ENCODE results near the gene CUL2.
"Not testable (repeated sequence)": the region's sequence is repeated elsewhere in the genome, so short reads cannot be mapped to it uniquely, and the experiment has no call there.

Gene CUL2

DNA sequence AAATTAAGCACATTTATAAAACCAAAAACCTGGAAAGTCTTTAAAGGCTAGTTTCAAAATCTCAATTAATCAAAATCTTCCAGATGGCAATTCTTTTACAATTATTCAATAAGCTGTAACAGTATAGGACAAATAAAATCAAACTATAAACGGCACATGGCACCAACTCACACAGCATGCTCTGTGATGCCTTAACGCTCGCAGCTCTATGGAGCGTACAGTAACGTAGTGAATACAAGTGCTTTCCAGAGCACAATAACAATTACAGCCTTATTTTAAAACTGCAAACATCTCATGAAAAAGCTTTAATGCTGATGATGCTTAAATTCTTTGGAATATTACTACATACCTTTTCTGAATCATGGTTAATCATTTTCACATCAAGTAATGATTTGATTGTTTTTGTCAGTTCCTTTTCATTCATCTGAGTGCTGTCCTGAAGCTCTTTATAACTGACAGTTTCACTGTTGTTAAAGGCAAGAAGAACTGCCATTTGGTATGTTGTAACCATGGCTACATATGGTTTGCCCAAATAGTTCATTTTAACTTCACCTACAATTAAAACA, 74.2 kb downstream of the CUL2 start:
- no peak for DNase-seq

GRCh38 chr10:35012781-35013180, 77.4 kb downstream of the CUL2 start:
- no peak for DNase-seq

DNA sequence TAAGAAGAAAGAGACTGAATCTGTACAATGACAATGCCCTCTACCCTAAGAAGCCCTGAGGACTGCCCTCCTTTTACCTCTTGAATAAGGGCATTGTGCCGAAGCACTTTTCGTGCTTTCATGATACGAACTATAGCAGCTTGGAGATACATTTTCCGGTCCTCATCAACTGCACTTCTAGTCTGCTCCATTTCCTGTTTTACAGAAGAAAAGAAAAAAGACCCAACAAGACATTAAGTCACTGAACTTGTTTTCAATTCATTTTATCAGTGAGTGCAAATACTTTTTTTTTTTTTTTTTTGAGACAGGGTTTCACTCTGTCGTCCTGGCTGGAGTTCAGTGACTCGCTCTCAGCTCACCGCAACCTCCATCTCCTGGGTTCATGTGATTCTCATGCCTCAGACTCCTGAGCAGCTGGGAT, 78.4 kb downstream of the CUL2 start:
- no peak for DNase-seq

- no peak for DNase-seq
Measured at GRCh38 chr10:35007858-35008301, 82.3 kb downstream of the CUL2 start.

- no peak for DNase-seq
Measured at GRCh38 chr10:35006836-35007235, 83.3 kb downstream of the CUL2 start.

GRCh38 chr10:35005868-35006267, 84.3 kb downstream of the CUL2 start:
- no peak for DNase-seq

- no peak for DNase-seq
Measured at GRCh38 chr10:35004651-35005050, 85.5 kb downstream of the CUL2 start.

- no peak for DNase-seq
Measured at GRCh38 chr10:35003906-35004305, 86.2 kb downstream of the CUL2 start.

- DNase-seq: no peak
Measured at GRCh38 chr10:35000936-35001335, 89.2 kb downstream of the CUL2 start.

- no peak for DNase-seq
Measured at GRCh38 chr10:34999532-34999931, 90.6 kb downstream of the CUL2 start.

DNA sequence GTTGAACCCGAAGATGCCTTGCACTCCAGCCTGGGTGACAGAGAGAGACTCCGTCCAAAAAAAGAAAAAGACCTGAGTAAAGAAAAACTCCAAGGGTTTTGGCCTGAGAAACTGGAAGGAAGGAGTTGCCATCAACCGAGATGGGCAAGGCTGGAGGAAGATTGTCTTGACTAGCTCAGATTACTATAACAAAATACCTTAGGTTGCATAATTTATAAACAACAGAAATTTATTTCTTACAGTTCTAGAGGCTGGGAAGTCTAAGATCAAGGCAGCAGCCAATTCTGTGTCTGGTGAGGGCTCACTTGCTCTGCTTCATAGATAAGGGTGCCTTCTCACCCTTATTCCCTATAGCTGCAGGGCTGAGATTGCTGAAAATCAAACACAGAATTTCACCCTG, 91.2 kb downstream of the CUL2 start:
- DNase-seq: no peak

- no peak for DNase-seq
Measured at GRCh38 chr10:34996843-34997242, 93.3 kb downstream of the CUL2 start.

DNA sequence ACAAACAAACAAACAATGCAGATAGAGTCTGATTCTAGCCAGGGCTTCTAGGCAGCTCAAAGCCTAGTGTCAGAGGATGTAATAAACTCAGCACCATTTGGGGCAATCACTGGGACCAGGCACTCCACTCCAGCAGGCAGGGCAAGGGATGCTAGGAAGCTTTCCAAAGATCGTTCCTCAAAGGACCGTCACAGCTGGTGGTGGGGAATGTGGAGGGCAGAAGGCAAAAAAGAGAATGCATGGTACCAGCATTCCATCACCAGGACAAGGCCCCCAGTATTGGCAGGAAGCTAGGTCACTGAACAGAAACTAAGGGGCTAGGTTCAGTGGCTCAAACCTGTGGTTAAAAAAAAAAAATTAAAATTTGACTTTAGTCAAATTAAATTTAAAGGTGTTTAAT, 94.2 kb downstream of the CUL2 start:
- no peak for DNase-seq

GRCh38 chr10:34994565-34995142, 95.5 kb downstream of the CUL2 start:
- DNase-seq: peak; percentile 69

DNA sequence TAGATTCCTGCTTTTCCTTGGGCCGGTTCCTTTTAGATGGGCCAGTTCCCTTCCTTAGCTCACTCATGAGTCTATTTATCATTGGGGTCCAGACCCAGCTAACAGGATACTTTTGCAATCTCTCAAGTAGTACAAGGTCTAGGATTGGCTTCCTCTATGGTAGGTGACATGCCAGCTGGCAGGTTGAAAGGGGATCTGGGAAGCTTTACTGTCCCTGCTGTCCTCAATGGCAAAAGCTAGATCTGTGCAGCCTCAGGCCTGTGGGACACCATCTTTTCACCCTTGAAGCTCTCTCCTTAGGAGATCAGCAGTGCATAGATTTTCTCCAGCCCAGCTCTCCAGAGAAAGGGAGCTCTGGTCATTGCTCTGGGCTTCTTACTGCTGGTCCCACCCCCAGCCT, 96.4 kb downstream of the CUL2 start:
- no peak for DNase-seq

DNA sequence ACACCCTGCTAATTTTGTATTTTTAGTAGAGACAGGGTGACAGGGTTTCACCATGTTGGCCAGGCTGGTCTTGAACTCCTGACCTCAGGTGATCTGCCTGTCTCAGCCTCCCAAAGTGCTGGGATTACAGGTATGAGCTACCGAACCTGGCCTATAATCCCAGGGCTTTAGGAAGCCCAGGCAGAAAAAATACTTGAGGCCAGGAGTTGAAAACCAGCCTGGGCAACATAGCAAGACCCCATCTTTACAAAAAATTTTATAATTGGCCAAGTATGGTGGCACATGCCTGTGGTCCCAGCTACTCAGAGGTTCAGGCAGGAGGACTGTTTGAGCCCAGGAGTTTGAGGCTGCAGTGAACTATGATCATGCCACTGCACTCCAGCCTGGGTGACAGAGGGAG, 99.0 kb downstream of the CUL2 start:
- DNase-seq: not testable (repeated sequence)

GRCh38 chr10:34988397-34989067, 101.6 kb downstream of the CUL2 start:
- DNase-seq: no peak

- peak; percentile 8 for DNase-seq
Measured at GRCh38 chr10:34985823-34986222, 104.3 kb downstream of the CUL2 start.

DNA sequence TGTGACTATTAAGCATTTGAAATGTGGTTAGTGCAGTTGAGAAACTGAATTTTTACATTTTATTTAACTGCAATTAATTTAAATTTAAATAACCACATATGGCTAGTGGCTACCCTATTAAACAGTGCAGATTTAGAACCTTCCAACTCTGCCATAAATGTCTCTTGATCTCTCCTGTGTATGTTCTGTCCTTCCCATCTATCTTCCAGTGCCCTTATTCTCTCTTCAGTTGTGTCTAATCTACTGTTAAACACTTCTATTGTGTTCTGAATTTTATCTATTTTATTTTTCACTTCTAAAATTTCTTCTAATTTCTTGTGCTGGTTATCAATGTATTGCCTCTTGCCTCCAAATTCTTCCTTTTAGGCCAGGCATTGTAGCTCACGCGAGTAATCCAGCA, 105.0 kb downstream of the CUL2 start:
- no peak for DNase-seq

- DNase-seq: no peak
Measured at GRCh38 chr10:34981844-34982243, 108.3 kb downstream of the CUL2 start.

- DNase-seq: no peak
Measured at GRCh38 chr10:34979938-34980337, 110.2 kb downstream of the CUL2 start.

DNA sequence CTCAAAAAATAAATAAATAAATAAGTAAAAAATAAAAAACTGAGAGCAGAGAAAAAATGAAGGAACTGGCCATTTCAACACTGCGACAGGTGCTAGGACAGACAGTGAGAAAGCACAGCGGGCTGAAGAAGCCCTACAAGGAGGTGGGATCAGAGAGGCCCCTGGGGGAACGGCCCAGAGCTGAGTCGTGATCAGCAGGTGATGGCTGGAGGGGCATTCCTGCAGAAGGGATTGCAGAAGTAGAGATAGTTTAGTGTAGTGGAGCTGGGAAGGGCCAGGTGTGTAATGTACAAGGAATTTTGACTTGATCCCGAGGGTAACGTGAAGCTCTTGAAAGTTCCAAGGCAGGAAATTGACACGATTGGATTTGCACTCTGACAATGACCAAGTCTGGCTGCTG, 112.1 kb downstream of the CUL2 start:
- DNase-seq: no peak

- DNase-seq: not testable (repeated sequence)
Measured at GRCh38 chr10:34976380-34976910, 113.7 kb downstream of the CUL2 start.

DNA sequence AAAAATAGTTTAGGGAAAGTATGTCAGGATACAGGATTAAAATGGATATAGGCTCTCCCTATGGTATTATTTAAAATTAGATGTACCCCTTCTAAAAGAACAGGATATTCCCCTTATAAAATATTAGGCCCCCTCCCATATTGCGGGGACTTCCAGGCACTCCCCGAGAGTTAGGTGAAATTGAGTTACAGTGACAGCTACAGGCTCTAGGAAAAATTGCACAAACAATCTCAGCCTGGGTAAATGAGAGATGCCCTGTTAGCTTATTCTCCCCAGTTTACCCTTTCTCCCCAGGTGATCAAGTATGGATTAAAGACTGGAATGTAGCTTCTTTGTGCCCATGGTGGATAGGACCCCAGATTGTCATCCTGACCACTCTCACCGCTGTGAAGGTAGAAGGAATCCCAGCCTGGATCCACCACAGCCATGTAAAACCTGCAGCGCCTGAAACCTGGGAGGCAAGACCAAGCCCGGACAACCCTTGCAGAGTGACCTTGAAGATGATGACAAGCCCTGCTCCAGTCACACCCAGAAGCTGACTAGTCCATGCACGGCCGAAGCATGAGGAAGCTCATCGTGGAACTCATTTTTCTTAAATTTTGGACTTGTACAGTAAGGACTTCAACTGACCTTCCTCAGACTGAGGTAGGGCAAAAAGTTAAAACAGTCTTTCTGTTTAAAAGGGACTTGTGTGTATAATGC, 115.6 kb downstream of the CUL2 start:
- not testable (repeated sequence) for DNase-seq

Measured in NCI-H1436 (cell line).